ENCODE data around the gene NEU2. TPM values are rescaled to one million over a fixed set of nuclear protein-coding genes. Genes with fewer than 3 reads are reported as not detected.
"Not testable (repeated sequence)": the region's sequence is repeated elsewhere in the genome, so short reads cannot be mapped to it uniquely, and the experiment has no call there.

The NEU2 gene
- polyA plus RNA-seq, 3 donors = not detected

DNA sequence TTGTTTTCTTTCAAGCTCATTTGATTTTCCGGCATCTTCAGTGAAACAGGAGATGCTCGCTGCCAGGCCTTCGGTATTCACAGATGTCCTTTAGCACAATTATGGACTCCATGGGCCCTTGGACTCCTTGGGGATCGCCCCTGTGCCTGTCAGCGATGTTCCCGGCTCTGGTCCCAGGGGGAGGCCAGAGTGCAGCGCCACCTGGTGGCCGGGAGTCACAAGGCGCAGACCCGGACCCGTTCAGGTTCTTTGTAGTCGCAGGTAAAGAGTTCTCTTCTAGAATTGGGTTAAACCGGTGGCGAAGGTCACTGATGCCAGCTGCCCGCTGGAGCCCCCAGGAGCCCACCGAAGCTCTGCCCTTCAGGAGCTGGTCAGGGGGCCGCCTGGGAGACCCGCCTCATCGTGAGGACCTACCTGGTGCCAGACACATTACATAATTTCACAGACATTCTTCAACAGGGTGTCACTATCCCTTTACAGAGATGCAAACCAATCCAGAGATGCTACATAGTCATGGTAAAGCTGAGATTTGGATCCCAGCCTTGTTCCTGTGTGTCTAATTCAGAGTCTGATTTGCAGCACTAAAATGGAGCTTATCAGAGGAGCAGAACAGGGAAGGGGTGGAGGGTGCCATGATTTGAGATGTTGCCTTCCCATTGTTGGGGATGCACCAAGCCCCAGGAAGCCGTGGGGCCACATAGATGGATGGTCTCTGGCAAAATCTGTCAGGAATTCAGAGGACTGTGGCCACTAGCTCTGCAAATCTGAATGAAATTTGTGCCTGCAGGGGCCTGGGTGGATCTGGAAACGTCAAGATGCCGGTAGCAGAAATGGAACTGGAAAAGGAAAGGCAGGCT is 21.7 kb downstream of the NEU2 start:
- DNase-seq (ENCODE audit: low read depth in 3 of 3, low spot score in 2 of 3) = no peak

DNA sequence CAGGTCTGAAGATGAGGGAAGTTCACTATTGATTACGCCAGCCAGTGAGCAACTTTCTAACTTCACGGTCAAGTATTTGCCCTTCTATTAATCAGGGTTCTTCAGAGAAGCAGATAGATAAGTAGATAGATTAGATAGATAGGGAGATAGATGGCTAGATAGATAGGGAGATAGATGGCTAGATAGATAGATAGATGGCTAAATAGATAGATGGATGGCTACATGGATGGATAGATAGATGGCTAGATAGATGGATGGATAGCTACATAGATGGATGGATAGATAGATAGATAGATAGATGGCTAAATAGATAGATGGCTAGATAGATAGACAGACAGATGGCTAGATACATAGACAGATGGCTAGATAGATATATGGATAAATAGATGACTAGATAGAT is 22.9 kb downstream of the NEU2 start:
- DNase-seq (ENCODE audit: low read depth in 3 of 3, low spot score in 2 of 3) = no peak

DNA sequence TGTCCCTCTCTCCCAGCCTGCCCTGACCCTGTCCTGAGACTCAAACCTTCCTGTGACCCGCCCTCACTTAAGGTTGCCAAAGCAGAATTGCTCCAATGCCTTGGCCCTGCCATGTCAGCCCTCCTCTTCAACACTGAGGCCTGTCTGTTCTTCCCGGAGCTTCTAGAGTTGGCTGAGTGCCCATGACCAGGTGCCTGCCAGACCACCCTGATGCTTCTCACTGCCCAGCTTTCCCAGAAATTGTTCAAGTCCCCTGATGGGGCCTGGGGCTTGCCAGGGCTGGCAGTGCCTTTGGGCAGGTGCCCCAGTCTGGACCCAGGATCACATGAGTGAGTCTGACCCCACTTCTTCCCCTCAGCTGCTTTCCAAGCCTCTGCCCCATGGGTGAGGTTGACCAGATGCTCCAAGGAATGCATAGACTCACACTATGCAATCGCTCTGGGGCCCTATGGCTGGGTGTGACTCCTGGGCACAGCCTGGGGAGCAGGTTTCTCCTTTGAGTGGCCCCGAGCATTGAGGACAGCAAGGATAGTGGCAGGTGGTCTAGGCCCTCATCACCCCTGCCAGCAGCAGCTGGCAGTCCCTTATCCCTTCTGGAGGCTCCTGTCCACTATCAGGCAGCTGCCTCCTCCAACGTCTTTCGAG is 24.6 kb downstream of the NEU2 start:
- DNase-seq (ENCODE audit: low read depth in 3 of 3, low spot score in 2 of 3) = no peak

DNA sequence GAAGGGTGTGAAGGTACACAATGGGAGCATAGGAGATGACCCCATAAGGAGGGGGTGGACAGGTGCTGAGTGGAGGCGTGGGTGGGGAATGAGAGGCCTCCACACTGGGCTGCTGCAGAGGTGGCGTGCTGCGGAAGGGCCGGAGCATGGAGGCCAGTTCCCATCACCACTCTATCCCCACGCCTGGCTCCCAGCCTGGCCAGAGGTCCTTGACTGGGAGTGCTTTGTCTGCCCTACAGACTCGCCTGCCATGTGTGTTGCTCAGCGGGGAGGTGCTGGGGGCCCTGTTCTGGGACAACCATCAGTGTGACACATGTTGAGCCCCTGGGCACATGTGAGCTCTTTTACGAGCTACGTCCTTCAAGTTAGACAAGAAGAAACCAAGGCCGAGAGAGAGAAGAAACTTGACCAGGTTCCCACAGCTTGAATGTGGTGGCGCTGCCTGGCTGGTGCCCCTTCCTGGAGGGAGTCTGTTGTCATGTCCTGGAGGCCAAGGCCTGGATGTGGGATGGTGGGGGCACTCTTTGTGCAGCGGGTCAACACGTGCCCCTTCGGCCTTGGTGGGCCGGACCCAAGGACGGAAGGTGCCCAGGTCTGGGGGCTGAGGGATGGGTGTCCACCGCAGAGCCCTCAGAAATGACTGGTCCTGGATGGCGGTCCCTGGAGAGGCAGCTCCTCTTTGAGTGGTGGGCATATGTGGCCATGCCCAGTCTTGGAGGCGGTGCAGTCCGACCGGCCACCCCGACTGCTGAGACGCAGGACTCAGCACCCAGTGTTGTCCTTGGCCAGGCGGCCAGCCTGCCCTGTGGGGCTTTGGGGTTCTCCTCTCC is 26.5 kb downstream of the NEU2 start:
- DNase-seq (ENCODE audit: low read depth in 3 of 3, low spot score in 2 of 3) = no peak

DNA sequence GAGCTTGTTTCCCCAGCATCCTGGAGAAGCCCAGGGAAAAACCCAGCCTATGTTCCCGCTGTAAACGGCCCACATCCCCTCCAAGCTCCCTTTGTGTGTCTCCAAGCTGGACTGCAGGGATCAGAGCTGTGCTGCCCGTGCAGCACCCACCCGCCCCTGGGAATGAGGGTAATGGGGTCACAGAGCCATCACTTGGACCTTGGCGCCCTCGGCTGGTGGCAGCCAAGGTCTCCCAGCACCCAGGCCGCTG is 27.0 kb downstream of the NEU2 start:
- DNase-seq (ENCODE audit: low read depth in 3 of 3, low spot score in 2 of 3) = no peak

DNA sequence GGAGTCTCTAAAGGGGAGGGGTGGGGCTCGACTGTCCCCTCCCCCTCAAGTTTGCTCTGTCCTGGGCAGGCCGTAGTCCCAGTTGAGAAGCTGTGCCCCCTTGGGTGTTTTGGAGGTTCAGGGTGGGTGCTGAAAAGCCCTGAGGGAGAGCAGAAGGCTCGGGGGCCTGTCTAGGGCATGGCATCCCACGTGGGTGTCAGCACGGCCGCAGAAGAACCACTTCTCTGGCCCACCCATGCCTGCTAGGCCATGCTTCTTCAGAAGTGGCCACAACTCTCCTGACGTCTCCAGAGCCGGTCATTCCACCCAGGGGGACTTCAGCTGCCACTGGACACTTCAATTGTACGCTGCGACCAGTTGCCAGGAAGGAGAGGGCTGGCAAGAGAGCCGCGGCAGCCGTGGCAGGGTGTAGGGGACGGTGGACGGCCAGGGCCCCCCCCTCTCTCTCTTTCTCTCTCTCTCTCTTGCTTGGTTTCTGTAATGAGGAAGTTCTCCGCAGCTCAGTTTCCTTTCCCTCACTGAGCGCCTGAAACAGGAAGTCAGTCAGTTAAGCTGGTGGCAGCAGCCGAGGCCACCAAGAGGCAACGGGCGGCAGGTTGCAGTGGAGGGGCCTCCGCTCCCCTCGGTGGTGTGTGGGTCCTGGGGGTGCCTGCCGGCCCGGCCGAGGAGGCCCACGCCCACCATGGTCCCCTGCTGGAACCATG is 27.5 kb downstream of the NEU2 start, which contains the start of gene INPP5D:
TSS of gene INPP5D (plus strand) at position 546 of the 704 bp plus-strand sequence. CDS start at position 683, 137 bp downstream.
- DNase-seq (ENCODE audit: low read depth in 3 of 3, low spot score in 2 of 3) = no peak

DNA sequence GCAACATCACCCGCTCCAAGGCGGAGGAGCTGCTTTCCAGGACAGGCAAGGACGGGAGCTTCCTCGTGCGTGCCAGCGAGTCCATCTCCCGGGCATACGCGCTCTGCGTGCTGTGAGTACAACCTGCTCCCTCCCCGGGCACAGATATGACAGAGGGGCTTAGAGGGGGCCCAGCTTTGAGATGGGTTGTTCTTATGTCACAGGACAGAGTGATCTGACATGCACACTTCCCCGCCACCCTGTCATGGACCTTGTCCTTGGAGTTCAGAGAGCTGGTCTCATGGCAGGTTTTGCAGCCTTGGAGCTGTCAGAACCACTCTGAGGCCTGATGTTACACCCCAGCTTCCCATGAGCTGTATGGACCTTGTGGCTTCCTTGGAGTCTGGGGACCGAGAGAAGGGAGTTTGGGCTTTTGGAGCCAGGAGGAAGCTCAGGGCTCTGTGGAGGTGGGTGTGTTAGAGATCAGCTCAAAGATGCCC is 28.1 kb downstream of the NEU2 start:
- DNase-seq (ENCODE audit: low read depth in 3 of 3, low spot score in 2 of 3) = no peak

DNA sequence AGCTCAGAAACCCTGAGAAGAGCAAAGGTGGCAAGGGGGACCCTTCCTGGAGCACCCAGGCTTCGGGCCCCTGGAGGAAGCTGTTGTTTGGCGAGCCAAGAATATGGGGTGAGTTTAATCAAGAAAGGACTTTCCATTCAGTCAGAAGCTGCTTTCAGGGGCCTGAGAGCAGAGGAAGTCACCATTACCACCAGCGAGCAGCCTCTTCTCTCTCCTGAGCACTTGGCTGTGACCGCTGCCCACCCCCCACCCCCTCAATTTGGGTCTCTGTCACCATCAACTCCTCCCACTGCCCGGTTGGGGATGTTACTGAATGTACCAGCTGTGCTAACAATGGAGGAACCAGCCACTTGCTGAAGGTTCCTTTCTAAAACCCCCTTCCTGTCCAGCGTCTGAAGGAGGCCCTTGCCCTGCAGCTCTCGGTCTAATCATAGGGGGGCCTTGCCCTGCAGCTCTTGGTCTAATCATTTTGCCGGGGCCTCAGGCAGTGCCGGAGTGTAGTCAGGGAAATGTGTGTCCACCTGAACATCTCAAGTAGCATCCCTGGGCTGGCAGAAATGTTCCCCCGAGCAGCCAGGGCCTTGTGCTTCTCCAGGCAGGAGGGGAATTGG is 28.6 kb downstream of the NEU2 start:
- DNase-seq (ENCODE audit: low read depth in 3 of 3, low spot score in 2 of 3) = no peak

DNA sequence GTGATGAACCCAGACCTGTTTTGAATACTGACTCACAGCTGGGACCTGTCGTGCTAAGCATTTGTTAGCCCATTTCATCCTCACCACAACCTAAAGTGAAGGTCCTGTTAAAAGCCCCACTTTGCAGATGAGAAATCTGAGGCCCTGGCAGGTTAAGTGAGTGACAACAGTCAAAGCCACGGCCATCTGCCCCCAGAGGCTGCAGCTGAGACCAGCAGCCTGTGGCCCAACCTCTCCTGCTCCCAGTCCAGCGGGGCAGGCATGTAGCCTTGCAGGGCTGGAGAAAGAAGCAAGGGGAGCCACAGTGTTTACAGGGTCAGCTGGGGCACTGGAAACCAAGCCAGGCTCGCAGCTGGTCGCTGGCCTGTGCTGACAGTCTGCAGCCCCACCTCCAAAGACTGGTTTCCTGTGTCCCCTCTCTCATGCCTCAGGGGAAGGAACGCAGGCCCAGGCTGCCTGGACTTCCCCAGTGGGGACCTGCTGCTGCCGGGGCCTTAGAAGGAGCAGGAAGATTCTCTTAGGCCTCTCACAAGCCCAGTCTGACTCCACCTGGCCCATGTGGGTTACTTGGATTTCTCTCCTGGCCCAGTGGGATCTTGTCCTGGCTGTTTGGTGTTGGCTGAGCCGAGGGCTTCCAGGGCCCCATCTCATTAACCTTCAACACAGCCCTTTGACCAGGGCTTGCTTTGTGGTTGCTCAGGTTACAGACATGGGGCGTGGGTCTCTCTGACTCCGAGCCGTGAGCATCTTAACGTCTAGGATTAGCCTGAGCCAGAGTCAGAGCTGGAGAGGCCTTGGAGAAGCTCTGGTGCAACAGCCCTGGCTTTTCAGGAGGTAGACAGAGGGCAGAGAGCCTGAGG is 29.3 kb downstream of the NEU2 start:
- no peak for DNase-seq (ENCODE audit: low read depth in 3 of 3, low spot score in 2 of 3)

DNA sequence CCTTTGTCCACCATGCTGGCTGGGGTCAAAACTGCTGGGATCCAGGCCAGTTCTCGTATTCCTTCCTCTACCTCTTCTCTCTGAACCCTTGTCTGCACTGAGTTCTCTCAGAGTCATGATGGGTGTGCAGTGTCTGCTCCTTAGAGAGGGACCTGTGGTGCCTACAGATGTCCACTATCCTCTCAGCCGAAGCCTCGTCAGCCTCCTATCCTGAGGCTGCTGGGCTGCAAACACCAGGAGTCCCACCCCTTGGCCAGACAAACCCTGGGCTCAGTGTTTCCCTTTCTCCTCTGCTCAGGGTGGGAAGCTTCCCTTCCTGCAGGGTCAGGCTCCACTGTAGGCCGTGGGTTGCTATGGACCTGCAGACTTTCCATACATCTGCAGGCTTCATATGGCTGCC is 30.0 kb downstream of the NEU2 start:
- DNase-seq (ENCODE audit: low read depth in 3 of 3, low spot score in 2 of 3) = no peak

DNA sequence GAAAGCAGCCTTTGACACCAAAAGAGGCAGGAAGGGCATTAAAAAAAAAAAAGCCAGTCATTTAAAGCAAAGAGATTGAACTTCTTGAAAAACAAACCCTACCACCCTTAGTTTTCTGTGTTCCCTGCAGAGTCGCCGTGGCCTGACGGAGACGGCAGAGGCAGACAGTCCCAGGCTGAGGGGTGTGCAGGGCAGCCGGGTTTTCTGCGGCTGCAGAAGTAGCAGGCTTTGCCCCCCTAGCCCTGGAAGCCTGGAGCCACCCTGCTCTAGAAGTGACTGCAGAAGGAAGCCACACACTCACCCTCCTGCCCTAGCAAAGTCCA is 30.4 kb downstream of the NEU2 start:
- no peak for DNase-seq (ENCODE audit: low read depth in 3 of 3, low spot score in 2 of 3)

DNA sequence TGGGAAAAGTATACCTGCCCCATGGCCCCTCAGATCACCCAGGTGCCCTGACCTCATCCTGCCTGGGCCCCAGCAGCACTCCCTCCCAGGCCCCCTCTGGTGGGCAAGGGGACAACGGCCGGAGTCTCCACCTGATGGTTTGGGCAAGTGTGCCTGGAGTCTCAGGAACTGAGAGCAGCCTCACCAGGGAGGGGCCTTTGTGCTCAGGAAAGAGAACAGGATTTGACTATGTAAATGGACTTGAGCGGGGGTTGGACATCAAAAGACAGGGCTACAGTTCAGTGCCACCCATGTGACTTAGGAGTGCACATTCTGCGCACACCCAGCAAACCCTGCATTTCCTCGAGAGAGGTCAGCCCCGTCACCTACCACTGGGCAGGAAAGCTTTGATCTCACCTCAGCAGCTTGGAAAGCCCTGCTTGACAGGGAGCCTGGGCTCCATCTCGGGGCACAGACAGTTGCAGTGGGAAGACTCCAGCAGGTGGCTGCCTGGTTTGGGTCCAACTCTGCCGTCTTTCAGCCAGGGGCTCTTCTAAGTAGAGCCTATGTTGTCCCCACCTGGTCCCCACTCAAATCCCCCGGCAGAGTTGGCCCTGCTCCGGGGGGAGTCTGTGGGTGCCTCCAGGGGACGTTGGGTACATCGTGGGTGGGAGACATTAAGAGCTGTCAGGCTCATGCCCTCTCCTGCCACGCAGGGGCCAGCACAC is 30.9 kb downstream of the NEU2 start:
- no peak for DNase-seq (ENCODE audit: low read depth in 3 of 3, low spot score in 2 of 3)

DNA sequence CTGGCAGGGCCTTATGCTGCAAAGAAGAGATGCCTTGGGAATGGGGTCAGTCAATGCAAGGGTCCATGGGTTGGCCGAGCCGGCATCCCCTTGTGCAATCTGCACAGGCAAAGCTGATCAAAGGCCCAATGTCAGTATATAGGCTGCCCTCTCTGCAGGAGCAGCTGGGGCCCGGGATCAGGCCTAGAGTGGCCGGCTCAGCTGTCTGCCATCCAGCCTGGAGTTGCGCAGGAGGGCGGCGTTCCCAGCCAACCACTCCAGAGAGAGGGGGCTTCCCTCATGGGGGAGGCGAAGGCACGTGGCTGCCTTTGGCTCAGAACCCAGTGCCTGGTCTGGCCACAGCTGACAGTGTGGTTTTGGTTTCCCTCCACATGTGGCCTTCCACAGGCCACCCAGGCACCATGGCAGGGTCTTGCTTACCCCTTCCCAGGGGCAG is 31.5 kb downstream of the NEU2 start:
- no peak for DNase-seq (ENCODE audit: low read depth in 3 of 3, low spot score in 2 of 3)

DNA sequence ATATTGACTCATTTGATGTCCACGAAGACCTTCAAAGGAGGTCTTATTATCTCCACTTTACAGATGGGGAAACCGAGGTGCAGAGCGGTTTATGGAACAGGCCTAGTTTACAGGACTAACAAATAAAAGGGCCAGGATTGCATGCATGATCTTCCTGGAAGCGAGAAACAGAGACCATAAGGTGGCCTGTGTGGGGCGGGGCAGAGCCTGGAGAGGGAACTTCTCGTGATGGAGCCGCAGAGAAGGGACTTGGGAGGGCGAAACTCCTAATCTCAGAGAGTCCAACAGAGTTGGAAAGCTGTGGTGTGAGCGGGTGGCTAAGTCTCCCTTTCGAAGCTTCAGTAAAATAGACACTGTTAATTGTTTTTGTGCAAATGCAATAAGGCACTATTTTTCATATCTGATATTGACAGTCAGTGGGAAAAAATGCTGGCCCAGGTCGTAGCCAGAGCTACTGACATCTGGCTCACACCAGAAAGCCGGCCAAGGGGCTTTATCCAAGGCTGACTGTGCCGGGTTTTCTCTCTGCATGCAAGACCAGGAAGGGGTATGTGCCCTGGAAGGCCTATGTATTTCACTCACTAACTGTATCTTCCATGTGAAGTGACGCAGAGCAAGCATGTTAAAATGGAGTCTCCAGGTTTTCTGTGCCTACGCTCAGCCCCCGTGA is 32.2 kb downstream of the NEU2 start:
- no peak for DNase-seq (ENCODE audit: low read depth in 3 of 3, low spot score in 2 of 3)

DNA sequence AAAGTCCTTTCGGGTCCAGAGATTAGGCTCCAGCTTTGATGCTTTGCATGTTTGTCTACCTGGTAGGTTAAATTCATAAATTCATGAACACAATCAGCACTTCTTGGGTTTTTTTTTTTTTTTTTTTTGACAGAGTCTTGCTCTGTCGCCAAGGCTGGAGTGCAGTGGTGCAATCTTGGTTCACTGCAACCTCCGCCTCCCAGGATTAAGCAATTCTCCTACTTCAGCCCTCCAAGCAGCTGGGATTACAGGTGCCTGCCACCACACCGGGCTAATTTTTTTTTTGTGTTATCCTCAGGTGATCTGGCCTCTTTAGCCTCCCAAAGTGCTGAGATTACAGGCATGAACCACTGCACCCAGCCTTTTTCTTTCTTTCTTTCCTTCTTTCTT is 32.7 kb downstream of the NEU2 start:
- not testable (repeated sequence) for DNase-seq (ENCODE audit: low read depth in 3 of 3, low spot score in 2 of 3)

DNA sequence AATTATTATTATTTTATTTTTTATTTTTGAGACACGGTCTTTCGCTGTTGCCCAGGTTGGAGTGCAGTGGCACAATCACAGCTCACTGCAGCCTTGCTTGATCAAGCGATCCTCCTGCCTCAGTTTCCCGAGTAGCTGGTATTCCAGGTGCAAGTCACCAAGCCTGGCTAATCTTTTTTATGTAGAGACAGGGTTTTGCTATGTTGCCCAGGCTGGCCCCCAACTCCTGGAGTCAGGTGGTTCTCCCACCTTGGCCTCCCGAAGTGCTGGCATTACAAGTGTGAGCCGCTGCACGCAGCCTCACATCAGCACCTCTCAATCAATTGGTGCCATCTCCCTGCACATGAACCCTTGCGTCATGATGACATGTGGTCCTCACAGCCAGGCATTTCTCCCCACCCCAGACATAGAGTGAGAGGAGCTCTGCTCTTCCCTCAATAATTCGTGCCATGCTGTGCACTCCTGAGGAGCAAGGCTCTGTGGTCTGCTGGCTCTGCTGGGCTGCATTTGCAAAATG is 33.5 kb downstream of the NEU2 start:
- no peak for DNase-seq (ENCODE audit: low read depth in 3 of 3, low spot score in 2 of 3)

DNA sequence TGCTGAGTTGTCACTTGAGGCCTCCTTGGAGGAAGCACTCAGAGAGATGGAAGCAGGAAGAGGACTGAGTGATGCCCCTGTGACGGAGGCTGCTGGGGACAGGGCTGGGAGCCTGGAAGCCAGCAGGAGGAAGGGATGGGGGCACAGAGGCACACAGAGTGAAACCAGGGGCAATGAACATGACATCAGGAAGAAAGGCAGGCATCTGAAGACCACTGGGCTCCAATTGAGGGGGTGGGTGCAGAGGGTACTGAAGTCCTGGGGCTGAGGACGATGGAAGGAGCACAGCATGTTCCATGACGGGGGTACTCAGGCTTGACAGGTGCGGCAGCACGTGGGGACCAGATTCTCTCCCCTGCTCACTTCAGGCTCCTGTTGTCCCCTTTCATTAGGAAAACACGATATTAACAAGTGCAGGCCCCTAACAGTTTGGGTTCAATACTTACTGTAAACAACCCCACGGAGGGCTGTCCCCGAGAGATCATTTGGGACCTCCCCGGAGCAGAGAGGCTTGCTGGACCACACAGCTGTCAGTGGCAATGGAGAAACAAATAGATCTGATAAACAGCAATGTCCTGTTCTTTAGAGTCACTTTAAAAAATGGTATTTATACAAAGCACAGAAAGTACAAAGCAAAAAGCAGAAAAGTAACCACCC is 36.4 kb downstream of the NEU2 start:
- DNase-seq (ENCODE audit: low read depth in 3 of 3, low spot score in 2 of 3) = no peak

DNA sequence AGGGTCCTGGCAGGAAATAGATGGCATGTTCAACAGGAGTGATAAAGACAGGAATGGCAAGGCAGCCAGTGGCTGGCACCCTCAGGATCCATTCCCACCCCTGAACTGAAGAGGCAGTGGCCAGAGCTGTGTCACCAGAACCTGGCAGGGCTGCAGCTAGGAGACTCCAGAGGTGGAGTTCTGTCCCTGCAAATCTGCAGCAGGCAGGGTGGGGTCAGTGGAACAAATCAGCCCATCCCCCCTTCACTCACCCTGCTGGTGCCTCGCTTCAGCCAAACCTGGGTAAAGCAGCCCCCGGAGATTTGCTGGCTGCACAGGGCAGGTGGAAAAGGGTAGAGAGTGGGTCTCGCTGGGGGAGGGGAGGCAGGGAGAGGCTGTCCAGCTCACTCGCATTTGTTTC is 40.4 kb downstream of the NEU2 start:
- no peak for DNase-seq (ENCODE audit: low read depth in 3 of 3, low spot score in 2 of 3)

All from right renal cortex interstitium (tissue), 3 donors.